Brain microvascular endothelial cell (primary cell): ENCODE results near the gene PDE9A.

Experiments used
- DNase-seq: peaks from one replicate; pipeline ENCODE4 v3.0.0-alpha.2; 2020
- H3K27ac ChIP-seq: fragments of 250-450 bp; sonication (Bioruptor Pico); 2 replicates; pipeline ENCODE4 v1.5.1; 2020; ENCODE audit warnings: mild to moderate bottlenecking, moderate library complexity
- H3K27me3 ChIP-seq: fragments of 250-450 bp; sonication (Bioruptor Pico); replicated peaks from 2 replicates; pipeline ENCODE4 v1.5.1; 2020; ENCODE audit warnings: mild to moderate bottlenecking
- H3K36me3 ChIP-seq: fragments of 250-450 bp; sonication (Bioruptor Pico); replicated peaks from 2 replicates; pipeline ENCODE4 v1.5.1; 2020; ENCODE audit warnings: mild to moderate bottlenecking
- H3K4me3 ChIP-seq: 2 replicates; pipeline ENCODE4 v1.5.1; 2011; ENCODE audit warnings: low read depth, mild to moderate bottlenecking, control low read depth, low read length, moderate library complexity
- CTCF ChIP-seq: IDR thresholded peaks from 2 replicates; pipeline ENCODE4 v1.5.1; 2011; ENCODE audit warnings: low read depth, mild to moderate bottlenecking, moderate library complexity, low read length, control low read depth, inconsistent platforms; ENCODE audit errors: missing control alignments
- in situ Hi-C: cut with HindIII; loops from 2 replicates; pipeline ENCODE4 v1.10.0; 2017; ENCODE audit warnings: low sequenced_read_pairs, low pct_ligation_motif_present

PDE9A gene

GRCh38 chr21:42646076-42646825 lies 7.2 kb upstream of the PDE9A start:
- Histone ChIP-seq H3K27ac (no peak overlapping the region), H3K4me3 (no peak overlapping the region), H3K27me3 (peaks cover 18% of the 10 kb centered on the region), H3K36me3 (no peaks in the 10 kb centered on the region)
- TF ChIP-seq CTCF = no peak
- DNase-seq = no peak
- in situ Hi-C loops = no loop called here

- no peak overlapping the region for H3K27ac ChIP-seq
- H3K27me3 ChIP-seq = peaks cover 15% of the 10 kb centered on the region
- no peaks in the 10 kb centered on the region for H3K36me3 ChIP-seq
- no peak overlapping the region for H3K4me3 ChIP-seq
- no peak for DNase-seq
- no peak for TF ChIP-seq CTCF
- in situ Hi-C loops = no loop called here
These were observed 6.6 kb upstream of the PDE9A start for GRCh38 chr21:42646836-42647235.

GRCh38 chr21:42648606-42649005 lies 4.8 kb upstream of the PDE9A start:
- Histone ChIP-seq H3K27me3 (peaks cover 22% of the 10 kb centered on the region), H3K36me3 (no peaks in the 10 kb centered on the region), H3K27ac (no peak overlapping the region), H3K4me3 (no peak overlapping the region)
- no peak for TF ChIP-seq CTCF
- DNase-seq = no peak
- in situ Hi-C loops = no loop called here

DNA sequence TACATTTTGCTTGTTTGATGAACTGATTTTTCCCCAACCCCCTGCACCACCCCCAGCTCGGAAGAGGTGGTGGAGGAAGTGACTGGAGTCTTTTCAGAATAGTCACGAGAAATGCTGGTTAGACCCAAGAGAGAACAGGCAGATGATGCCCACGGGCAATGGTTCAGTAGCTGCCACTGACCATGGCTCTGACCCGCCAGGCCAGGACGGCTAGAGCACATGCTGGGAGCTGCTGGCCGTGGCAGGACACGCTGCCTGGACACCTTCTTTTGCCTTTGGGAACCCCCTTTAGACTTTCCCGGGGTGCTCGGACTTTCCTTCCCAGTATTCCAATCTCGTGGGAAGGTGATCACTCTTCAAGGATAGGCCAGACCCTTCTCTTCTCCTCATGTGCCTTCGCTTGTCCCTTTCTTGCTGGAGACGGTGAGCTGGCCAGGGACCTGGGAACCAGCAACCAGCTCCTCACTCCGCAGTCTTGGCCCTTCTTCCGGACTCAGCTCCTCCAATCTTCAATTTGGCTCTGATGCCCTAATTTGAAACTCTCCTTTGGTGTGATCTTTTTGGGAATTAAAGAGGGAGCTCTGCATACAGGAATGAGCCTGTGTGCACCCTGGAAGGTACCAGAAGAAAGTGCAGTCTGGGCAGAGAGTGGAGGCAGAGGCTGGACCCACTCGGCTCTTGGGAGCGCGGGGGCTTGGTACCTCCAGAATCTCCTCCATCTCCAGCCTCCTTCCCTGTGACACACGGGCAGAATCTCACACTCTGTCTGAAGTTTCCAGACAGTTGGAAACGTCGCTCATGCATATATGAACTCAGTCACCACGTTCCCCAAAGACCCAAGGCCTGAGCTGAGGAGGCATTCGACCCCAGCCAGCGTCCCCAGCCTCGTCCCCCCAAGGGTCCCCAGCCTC lies 4.0 kb upstream of the PDE9A start:
- in situ Hi-C loops = no loop called here
- H3K27me3 ChIP-seq = peaks cover 26% of the 10 kb centered on the region

DNA sequence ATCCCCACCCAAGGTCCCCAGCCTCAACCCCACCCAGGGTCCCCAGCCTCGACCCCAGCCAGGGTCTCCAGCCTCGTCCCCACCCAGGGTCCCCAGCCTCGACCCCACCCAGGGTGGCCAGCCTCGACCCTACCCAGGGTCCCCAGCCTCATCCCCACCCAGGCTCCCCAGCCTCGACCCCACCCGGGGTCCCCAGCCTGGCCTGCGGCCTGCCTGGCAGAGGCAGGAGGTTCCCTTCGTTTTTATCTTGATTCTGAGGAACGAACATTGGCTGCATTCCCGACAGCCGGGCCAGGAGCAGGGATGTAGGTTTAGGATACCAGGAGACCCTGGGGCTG lies 3.4 kb upstream of the PDE9A start:
- no peak for TF ChIP-seq CTCF
- no peak for DNase-seq
- in situ Hi-C loops = no loop called here
- Histone ChIP-seq H3K4me3 (no peak overlapping the region), H3K27me3 (peaks cover 33% of the 10 kb centered on the region), H3K36me3 (no peaks in the 10 kb centered on the region), H3K27ac (no peak overlapping the region)

More for the DNA sequence above, 4.0 kb upstream of the PDE9A start:
- Histone ChIP-seq H3K36me3 (no peaks in the 10 kb centered on the region), H3K4me3 (no peak overlapping the region), H3K27ac (no peak overlapping the region)
- DNase-seq = no peak
- TF ChIP-seq CTCF = no peak
